HEK293 (cell line): ENCODE measurements around the gene UFC1.

Experiments
- CTCF ChIA-PET: fragments of 350-600 bp; formaldehyde crosslinking; extraction: SDS; loops from one replicate; lab custom pipeline; 2021; ENCODE audit warnings: antibody characterized with exemption; lab: Yijun Ruan, JAX
- POLR2A ChIA-PET: fragments of 300-600 bp; formaldehyde crosslinking; extraction: SDS; loops from one replicate; lab custom pipeline; 2020; ENCODE audit warnings: antibody characterized with exemption, inconsistent platforms; lab: Yijun Ruan, JAX
- H3K27ac ChIP-seq: fragments of 200-500 bp; sonication (Bioruptor generic); 2 replicates; pipeline ENCODE4 v1.5.1; 2014; ENCODE audit warnings: low read depth, low read length, control low read depth, inconsistent platforms; ENCODE audit errors: extremely low read depth
- H3K36me3 ChIP-seq, 2 experiments: fragments of 200-500 bp in 1 of 2; sonication (Bioruptor generic) in 1 of 2; 1 replicate in 1 of 2; 2 replicates in 1 of 2; pipeline ENCODE4 v1.5.1; 2014 to 2017; ENCODE audit warnings: inconsistent platforms in 2 of 2, low read length in 2 of 2; ENCODE audit not compliant: control insufficient read depth in 2 of 2, insufficient read depth in 1 of 2
- H3K4me1 ChIP-seq: fragments of 200-500 bp; sonication (Bioruptor generic); 2 replicates; pipeline ENCODE4 v1.5.1; 2014; ENCODE audit warnings: mild to moderate bottlenecking, low read length, inconsistent platforms; ENCODE audit not compliant: control insufficient read depth, insufficient read depth
- H3K4me3 ChIP-seq: 2 replicates; pipeline ENCODE4 v1.5.1; 2011; ENCODE audit warnings: low read depth, mild to moderate bottlenecking, control low read depth, low read length, moderate library complexity
- H3K9me3 ChIP-seq: fragments of 200-500 bp; sonication (Bioruptor generic); 2 replicates; pipeline ENCODE4 v1.5.1; 2014; ENCODE audit warnings: low read depth, low read length, inconsistent platforms; ENCODE audit not compliant: control insufficient read depth, insufficient read depth
- AEBP2 ChIP-seq: fragments of 450-650 bp; formaldehyde crosslinking; IDR thresholded peaks from 2 replicates; pipeline ENCODE4 v1.5.1; 2016; ENCODE audit warnings: missing biosample characterization, missing genetic modification characterization, borderline replicate concordance
- GLIS2 ChIP-seq: fragments of 450-650 bp; formaldehyde crosslinking; IDR thresholded peaks from 2 replicates; pipeline ENCODE4 v1.5.1; 2016; ENCODE audit warnings: missing biosample characterization, missing genetic modification characterization
- KLF7 ChIP-seq: fragments of 450-650 bp; formaldehyde crosslinking; IDR thresholded peaks from 2 replicates; pipeline ENCODE4 v1.5.1; 2016; ENCODE audit warnings: missing biosample characterization, missing genetic modification characterization, borderline replicate concordance
- MYNN ChIP-seq: fragments of 450-650 bp; formaldehyde crosslinking; IDR thresholded peaks from 2 replicates; pipeline ENCODE4 v1.5.1; 2016; ENCODE audit warnings: missing biosample characterization, missing genetic modification characterization, borderline replicate concordance
- PRDM6 ChIP-seq: fragments of 450-650 bp; formaldehyde crosslinking; IDR thresholded peaks from 2 replicates; pipeline ENCODE4 v1.5.1; 2017; ENCODE audit warnings: missing biosample characterization, missing genetic modification characterization
- SCRT1 ChIP-seq: fragments of 450-650 bp; formaldehyde crosslinking; IDR thresholded peaks from 2 replicates; pipeline ENCODE4 v1.5.1; 2016; ENCODE audit warnings: missing biosample characterization, missing genetic modification characterization, borderline replicate concordance
- WT1 ChIP-seq: fragments of 450-650 bp; formaldehyde crosslinking; IDR thresholded peaks from 2 replicates; pipeline ENCODE4 v1.5.1; 2016; ENCODE audit warnings: missing biosample characterization, missing genetic modification characterization
- ZBTB8A ChIP-seq: fragments of 450-650 bp; formaldehyde crosslinking; IDR thresholded peaks from 2 replicates; pipeline ENCODE4 v1.5.1; 2016; ENCODE audit warnings: missing biosample characterization, missing genetic modification characterization
- ZFP37 ChIP-seq: fragments of 450-650 bp; formaldehyde crosslinking; IDR thresholded peaks from 2 replicates; pipeline ENCODE4 v1.5.1; 2016; ENCODE audit warnings: missing biosample characterization, missing genetic modification characterization
- ZNF16 ChIP-seq: fragments of 450-650 bp; formaldehyde crosslinking; IDR thresholded peaks from 2 replicates; pipeline ENCODE4 v1.5.1; 2016; ENCODE audit warnings: low read depth, missing biosample characterization, missing genetic modification characterization
- ZNF274 ChIP-seq, 2 experiments: fragments of 200-500 bp in 1 of 2; fragments of 450-650 bp in 1 of 2; sonication (Bioruptor generic) in 1 of 2; formaldehyde crosslinking in 1 of 2; IDR thresholded peaks; 2 replicates each; pipeline versions ENCODE4 v1.5.1 to v1.6.1; 2014 to 2016; ENCODE audit warnings: borderline replicate concordance in 1 of 2, inconsistent platforms in 1 of 2, low read length in 1 of 2, missing biosample characterization in 1 of 2, missing genetic modification characterization in 1 of 2
- ZNF324 ChIP-seq: fragments of 450-650 bp; formaldehyde crosslinking; IDR thresholded peaks from 2 replicates; pipeline ENCODE4 v1.5.1; 2016; ENCODE audit warnings: missing biosample characterization, missing genetic modification characterization
- ZNF335 ChIP-seq: fragments of 450-650 bp; formaldehyde crosslinking; conservative IDR thresholded peaks from 2 replicates; pipeline ENCODE4 v1.5.1; 2016; ENCODE audit warnings: missing biosample characterization, missing genetic modification characterization
- ZNF404 ChIP-seq: fragments of 450-650 bp; formaldehyde crosslinking; IDR thresholded peaks from 2 replicates; pipeline ENCODE4 v1.5.1; 2017; ENCODE audit warnings: missing biosample characterization, missing genetic modification characterization
- ZNF501 ChIP-seq: fragments of 450-650 bp; formaldehyde crosslinking; IDR thresholded peaks from 2 replicates; pipeline ENCODE4 v1.5.1; 2016; ENCODE audit warnings: missing biosample characterization, missing genetic modification characterization
- ZNF518A ChIP-seq: fragments of 450-650 bp; formaldehyde crosslinking; conservative IDR thresholded peaks from 2 replicates; pipeline ENCODE4 v1.5.1; 2016; ENCODE audit warnings: low read depth, missing biosample characterization, missing genetic modification characterization
- ZNF529 ChIP-seq: fragments of 450-650 bp; formaldehyde crosslinking; IDR thresholded peaks from 2 replicates; pipeline ENCODE4 v1.5.1; 2017; ENCODE audit warnings: missing genetic modification characterization, missing biosample characterization; ENCODE audit not compliant: insufficient replicate concordance
- ZNF544 ChIP-seq: fragments of 450-650 bp; formaldehyde crosslinking; IDR thresholded peaks from 2 replicates; pipeline ENCODE4 v1.5.0; 2017; ENCODE audit warnings: missing biosample characterization, missing genetic modification characterization
- ZNF580 ChIP-seq: fragments of 450-650 bp; formaldehyde crosslinking; IDR thresholded peaks from 2 replicates; pipeline ENCODE4 v1.5.1; 2016; ENCODE audit warnings: missing biosample characterization, missing genetic modification characterization
- ZNF692 ChIP-seq: fragments of 450-650 bp; formaldehyde crosslinking; IDR thresholded peaks from 2 replicates; pipeline ENCODE4 v1.5.1; 2016; ENCODE audit warnings: missing biosample characterization, missing genetic modification characterization
- ZNF837 ChIP-seq: fragments of 450-650 bp; formaldehyde crosslinking; IDR thresholded peaks from 2 replicates; pipeline ENCODE4 v1.5.1; 2016; ENCODE audit warnings: missing biosample characterization, missing genetic modification characterization
- ZXDB ChIP-seq: fragments of 450-650 bp; formaldehyde crosslinking; IDR thresholded peaks from 2 replicates; pipeline ENCODE4 v1.5.1; 2016; ENCODE audit warnings: missing biosample characterization, missing genetic modification characterization

UFC1 gene

GRCh38 chr1:161159087-161159912 is 5.5 kb downstream of the UFC1 start, which contains the start of gene USP21 (continued):
- TF ChIP-seq ZNF274 (IDR thresholded peaks at IDR 0.05; ENCODE audit: low read length), result no peak
- TF ChIP-seq ZNF274 (tag by site-specific recombination; IDR thresholded peaks at IDR 0.05; ENCODE audit: borderline replicate concordance), result no peak
- TF ChIP-seq ZBTB8A (tag by site-specific recombination), result peak; percentile 34; the same call in 1 of the 2 replicates
- TF ChIP-seq ZNF404 (tag by site-specific recombination), result no peak
- no peak for TF ChIP-seq ZNF518A (tag by site-specific recombination)
- peak; percentile 49; the same call in 1 of the 2 replicates for TF ChIP-seq ZNF580 (tag by site-specific recombination)
- TF ChIP-seq WT1 (tag by site-specific recombination), result peak; percentile 23; the same call in 1 of the 2 replicates
- no peak for TF ChIP-seq ZNF837 (tag by site-specific recombination)
- TF ChIP-seq ZXDB (tag by site-specific recombination), result peak; percentile 89
- no peak for TF ChIP-seq SCRT1 (tag by site-specific recombination)
- no peak for TF ChIP-seq ZNF544 (tag by site-specific recombination)
- TF ChIP-seq ZNF324, result peak; percentile 85
- TF ChIP-seq AEBP2 (tag by site-specific recombination), result no peak
- TF ChIP-seq MYNN (tag by site-specific recombination), result no peak
- TF ChIP-seq, all 188 proteins: peak for 52

- no peaks in the 10 kb centered on the region for H3K9me3 ChIP-seq
- H3K4me3 ChIP-seq, result peak overlapping the region; percentile 78
- POLR2A ChIA-PET, result interaction anchor here (0.6 kb wide), 1 partner anchor 66 kb away, joined by 4 read pairs; the partner anchor contains the start of gene TOMM40L
- H3K36me3 ChIP-seq, result peaks cover 5 to 77% of the 10 kb centered on the region in 2 experiments; a peak in 2 of 3 replicates
- peak; percentile 32; the same call in 1 of the 2 replicates for TF ChIP-seq ZNF335 (tag by site-specific recombination)
- no peak for TF ChIP-seq ZNF16
- peak; percentile 7; the same call in 1 of the 2 replicates for TF ChIP-seq ZFP37 (tag by site-specific recombination)
- TF ChIP-seq ZNF501 (tag by site-specific recombination), result 0 out of 2 replicates have a peak, but pooled peaks have one; percentile 17
- 0 out of 2 replicates have a peak, but pooled peaks have one; percentile 31 for TF ChIP-seq GLIS2 (tag by site-specific recombination)
- TF ChIP-seq PRDM6, result no peak
- TF ChIP-seq ZNF692 (tag by site-specific recombination), result no peak; the same call in 1 of the 2 replicates
- TF ChIP-seq KLF7, result no peak
- no peak for TF ChIP-seq ZNF529
- TF ChIP-seq, all 188 proteins: peak for 4
- Histone ChIP-seq H3K27ac (peak overlapping the region; percentile 65), H3K4me1 (0 out of 2 replicates have a peak, but pooled peaks cover 4% of the 10 kb centered on the region)
- CTCF ChIA-PET, result no interaction called here
These were observed 6.1 kb downstream of the UFC1 start for GRCh38 chr1:161159913-161160243.
